GM21529 (cell line): Measurements from ENCODE around the gene FCRL4.

Experiments
- ATAC-seq: cut with Tn5 transposase; IDR thresholded peaks from one replicate; pipeline ENCODE4 v1.9.1; 2021; ENCODE audit not compliant: unreplicated experiment

The FCRL4 gene

DNA sequence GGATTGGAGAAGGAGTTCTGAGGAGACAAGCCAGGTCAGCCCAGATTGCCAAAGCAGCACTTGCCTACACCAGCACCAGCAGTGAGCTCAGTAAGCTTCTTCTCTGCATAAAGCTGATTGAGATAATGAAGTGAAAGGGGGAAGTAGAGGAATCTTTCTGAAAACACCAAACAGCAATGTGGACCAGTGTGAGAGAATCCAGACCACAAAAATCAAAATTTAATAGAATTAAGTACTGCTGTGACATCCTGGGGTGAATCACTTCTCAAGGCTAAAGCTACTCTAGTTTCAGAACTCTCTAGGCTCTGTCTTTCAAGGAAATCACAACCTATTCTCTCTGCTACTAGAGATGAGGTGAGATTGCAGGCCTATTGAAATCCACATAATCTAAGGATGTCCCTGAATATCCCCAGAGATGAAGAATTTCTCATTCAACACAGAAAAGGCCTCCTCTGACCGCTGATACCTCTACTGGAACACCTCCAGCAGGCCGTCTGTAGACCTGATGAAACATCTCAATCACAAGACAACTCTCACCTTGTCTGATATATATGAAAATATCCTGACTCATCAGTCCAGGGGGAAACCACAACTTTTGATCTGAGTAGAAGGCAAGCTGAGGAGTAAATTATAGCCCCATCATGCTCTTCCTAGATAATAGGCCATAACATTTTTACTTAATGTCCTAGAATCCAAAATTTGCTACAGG lies at the start of gene FCRL4:
Gene FCRL4 (minus strand): TSS at position 127 of the 709 bp plus-strand sequence. CDS start 141 bp downstream, outside the sequence.
- ATAC-seq, result peak; percentile 54

DNA sequence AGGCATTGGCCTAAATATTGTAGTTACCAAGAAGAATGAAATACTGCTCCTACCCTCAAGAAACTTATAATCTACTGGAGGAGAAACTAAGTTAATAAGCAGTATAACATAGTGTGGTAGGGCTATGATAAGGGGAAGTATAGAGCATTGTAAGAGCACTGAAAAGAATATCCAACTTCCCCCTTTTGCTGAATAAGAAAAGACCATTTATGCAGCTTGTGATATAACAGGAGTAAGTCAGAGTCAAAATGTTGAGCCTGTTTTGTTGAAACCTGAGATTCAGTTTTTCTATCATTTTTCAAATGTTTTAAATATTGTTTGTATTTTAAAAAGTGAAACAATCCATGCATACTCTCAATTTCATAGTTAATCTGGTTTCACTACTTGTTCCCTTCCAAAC lies 48.3 kb upstream of the FCRL4 start:
- no peak for ATAC-seq

DNA sequence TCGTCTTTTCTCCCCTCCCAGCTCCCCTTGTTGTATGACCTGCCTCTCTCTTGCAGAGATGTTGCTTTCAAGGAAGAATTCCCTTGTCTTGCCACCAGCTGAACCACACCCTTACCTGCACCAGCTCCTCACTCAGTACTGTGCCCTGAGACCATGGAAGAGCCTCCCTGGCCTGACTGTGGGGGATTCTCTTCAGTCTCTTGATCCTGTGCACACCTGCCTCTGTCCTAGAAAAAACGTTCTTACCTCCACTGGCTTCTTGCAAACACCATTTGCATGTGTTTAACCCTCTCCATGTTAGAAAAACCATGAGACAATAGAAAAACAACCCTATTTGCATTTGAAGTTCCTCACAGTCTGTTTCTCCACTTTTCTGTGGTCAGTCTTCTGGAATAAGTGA lies 43.3 kb upstream of the FCRL4 start:
- ATAC-seq, result no peak

DNA sequence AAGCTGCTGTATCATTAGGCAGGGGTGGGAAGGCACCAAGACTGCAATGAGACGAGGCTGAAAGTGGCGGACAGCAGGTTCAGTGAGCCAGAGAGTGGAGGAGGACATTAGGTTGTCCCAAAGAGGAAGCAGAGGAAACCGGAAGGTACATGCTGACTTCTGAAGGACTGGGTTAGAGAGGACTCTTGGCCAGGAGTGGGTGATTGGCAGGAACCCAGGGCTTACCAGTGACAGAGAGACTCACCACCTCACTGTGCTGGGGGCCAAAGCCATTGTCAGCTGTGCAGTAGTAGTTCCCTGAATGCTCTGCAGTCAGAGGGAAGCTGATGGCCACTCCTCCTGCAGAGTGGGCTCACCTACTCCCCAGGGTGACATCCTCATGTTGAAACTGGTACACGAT lies 41.9 kb upstream of the FCRL4 start:
- no peak for ATAC-seq

DNA sequence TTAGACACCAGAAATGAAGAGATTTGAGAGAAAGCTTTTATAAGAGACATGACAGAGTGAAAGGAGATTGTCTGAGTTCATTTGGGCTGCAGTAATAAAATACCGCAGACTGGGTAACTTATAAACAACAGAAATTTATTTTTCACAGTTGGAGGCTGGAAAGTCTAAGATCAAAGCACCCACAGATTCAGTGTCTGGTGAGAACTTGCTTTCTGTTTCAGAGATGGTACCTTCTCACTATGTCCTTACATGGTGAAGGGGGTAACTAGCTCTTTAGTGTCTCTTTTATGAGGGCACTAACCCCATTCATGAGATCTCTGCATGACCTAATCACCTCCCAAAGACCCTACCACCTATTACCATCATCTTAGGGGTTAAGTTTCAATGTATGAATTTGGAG lies 30.9 kb upstream of the FCRL4 start:
- ATAC-seq, result no peak

DNA sequence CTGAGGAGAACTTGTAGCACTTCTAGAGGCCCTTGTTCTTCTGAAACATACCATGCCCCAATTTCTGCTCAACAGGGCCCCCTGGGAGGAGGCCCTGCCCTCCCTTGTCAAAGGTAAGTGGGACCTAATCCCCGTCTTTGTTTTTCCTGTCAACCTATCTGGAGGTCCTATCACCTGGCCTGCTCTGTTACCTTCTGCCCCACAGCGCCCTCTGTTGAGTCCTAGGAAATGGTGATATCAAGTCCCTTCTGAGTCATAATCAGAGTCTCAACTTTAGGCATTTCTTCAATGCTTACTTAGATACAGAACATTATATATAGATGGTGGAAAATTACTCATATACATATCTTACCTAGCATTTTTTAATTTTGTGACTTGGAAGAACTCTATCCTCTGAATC lies 28.2 kb upstream of the FCRL4 start:
- ATAC-seq, result peak; percentile 68

DNA sequence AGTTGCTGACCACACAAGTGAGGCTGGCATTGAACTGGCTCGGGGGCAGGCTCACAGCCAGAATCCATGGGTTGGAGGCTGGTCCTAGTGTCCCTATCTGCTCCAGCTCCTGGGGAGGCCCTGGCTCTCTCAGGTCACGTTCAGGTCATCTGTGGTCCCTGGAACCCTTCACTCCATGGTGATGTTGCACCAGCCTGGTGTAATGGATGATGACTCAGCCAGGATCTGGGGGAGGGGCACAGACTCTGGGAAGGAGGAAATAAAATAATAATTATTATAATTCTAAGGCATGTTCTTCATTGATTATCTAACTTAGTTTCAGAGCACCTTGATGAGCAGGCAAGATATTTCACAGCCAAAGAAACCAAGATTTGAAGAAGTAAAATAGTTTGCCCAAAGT lies 26.6 kb upstream of the FCRL4 start:
- ATAC-seq, result no peak

DNA sequence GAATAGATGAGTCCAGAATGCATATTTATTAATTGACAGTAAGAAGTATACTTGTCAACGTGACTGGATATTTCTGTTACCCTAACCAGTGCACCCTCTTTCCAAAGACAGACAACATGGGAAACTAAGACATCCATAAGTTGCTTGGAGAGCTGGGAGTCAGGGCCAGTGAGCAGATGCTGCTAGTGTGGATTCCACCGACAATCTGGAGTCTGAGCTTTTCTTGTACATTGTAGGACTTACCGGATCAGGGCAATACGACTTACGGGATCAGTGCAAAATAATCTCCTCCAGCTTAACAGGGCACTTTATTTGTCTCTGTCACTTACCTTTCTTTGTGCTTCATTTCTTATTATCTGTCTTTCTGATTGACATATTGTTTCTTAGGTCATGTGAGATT lies 24.6 kb upstream of the FCRL4 start:
- no peak for ATAC-seq

DNA sequence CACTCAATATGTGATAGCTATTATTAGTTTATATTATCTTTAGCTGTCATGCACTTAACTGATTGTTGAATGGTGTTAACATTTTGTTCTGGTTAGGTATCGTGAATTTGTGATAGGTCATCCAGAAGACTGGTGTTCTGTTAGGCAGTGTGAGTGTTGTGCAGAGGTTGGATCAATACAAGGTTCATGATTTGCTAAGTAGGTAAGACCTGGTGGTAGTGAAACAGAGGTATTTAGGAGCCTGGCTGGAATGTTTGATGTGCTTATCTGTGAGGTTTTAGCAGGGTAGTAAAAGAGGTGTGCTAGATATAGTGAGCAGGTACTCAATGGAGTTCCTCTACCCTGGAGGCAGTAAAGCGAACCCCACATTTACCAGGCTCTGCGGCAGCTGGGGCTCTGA lies 20.3 kb upstream of the FCRL4 start:
- no peak for ATAC-seq

DNA sequence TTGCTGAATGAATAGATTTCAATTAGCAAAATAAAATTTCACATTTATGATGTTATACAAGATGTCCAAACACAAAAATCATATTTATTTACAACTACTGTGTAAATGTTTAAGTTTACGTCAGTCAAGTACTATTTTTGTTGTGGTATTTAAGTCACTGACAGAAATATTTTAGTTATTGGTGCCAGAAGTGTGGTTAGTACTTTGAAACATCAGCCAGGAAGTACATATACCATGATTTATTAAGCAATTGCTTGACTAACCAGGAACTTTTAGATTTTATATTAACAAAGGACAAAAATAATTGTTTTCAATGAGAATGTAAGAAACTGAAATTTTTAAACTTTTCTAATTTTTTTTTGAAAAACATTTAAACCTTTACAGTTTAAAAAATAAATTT lies 2.4 kb upstream of the FCRL4 start:
- ATAC-seq, result no peak

DNA sequence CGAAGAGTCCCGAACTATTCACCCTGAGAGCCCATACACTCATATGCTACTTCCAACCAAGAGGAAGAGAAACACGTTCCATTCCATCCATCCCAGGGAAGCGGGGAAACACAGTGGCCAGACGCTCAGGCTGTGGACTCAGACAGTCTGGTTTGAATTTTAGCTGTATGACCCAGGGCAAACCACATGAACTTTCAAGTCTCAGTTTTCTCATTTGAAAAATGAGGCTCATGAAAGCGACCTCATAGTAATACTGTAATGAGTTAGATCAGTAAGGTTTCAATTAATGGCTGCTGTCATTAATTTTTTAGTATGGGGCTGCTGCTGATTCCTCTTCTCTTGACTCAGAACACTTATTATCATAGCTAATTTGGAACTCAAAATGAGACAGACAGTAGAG lies 1.5 kb downstream of the FCRL4 start:
- ATAC-seq, result peak; percentile 59

DNA sequence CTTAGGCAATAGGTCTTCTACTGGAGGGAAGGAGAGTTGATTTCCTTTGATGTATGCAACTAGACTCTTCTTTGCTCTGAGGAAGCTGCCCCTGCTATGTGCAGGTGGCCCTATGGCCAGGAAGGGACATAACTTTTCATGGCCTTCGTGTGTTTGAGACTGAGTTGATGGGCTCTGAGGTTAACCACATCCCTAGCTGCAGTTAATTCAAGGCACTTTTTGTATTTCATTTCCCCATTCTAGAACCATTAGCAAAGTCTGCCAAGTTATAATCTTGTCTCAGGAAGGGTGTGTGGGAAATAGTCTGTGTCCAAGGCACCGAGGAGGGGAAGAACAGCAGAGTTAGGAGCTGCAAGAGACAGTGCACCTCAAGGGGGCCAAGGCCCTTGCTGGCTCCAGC lies 2.5 kb downstream of the FCRL4 start:
- peak; percentile 62 for ATAC-seq

DNA sequence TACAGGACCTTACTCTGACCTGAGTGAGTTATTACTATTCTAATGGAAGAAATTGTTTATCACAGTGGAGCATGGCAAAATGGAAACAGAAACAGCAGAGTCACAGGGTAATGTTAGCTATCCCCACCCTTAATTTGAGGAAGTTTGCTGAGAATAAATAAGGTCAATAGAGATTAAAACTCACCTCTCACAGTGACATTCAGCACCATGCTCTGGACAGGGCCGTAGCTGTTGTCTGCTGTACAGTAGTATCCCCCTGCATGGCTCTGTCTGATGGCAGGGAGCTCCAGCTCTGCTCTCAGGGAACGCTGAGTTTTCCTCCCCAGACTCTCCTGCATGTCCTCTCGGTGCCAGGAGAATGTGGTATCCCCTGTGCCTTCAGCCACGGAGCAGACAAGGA lies 11.9 kb downstream of the FCRL4 start:
- ATAC-seq, result no peak

DNA sequence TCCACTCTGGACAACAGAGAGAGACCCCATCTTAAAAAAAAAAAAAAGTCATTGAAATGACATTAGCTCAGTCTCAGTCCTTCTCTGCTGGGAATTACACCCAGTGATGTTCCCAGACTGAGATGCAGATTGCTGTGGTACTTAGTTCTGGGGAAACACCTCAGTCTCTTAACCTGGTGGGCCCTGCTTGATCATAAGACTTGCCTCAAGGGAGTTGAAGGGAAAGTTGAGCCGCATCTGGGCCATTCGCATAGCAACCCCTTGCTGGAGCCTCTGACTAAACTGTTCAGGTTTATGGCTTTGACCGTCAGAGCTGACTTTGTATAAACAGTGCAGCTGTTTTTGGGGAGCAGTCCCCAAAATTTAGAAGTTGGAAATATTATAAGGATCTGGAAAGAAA lies 13.4 kb downstream of the FCRL4 start:
- ATAC-seq, result no peak

DNA sequence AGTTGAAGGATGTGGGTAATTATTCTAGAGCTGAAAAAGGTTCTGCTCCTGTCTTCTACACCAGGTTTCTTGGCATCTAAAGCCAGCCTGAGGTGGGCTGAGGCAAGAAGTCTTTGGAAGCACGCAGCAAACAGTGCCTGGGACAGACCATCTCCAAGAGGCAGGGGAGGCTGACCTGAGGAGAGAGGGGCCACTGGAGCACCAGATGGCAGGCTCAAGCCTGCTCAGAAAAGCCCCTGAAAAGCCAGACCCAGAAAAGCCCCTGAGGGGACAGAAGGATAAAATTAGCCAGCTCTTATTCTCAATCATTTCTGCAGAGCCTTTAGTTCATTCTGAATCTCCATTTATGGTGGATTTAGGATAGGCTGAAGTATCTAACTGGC lies 17.1 kb downstream of the FCRL4 start:
- ATAC-seq, result no peak

DNA sequence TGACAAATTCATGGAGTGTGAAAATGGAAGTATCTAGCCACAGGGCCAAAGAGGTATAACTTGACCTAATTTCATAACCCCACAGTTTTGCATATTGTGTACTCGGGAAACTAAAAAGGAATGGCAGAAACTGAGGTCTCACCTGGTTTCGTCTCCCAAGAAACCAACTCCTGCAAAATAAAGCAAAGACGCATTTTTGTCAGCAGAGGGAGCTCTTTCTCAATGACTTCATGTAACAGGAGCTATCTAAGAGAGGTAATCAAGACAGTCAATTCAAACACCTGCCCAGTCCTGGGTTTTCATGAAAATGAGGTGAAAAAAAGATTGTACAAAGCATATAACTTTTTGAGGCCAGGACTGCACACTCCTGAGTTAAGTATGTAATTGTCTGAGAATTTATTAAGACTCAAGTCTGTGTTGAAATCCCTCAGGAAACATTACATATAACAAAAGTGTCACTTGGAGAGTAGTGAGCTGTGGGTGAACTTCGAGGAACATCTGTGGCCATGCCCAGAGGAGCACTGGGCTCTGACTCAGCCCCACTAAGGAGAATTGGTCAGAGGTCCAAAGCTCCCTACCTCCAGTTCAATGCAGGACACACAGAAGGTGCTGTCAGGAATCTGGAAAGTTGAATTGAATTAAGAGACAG lies 17.6 kb downstream of the FCRL4 start:
- ATAC-seq, result peak; percentile 46

DNA sequence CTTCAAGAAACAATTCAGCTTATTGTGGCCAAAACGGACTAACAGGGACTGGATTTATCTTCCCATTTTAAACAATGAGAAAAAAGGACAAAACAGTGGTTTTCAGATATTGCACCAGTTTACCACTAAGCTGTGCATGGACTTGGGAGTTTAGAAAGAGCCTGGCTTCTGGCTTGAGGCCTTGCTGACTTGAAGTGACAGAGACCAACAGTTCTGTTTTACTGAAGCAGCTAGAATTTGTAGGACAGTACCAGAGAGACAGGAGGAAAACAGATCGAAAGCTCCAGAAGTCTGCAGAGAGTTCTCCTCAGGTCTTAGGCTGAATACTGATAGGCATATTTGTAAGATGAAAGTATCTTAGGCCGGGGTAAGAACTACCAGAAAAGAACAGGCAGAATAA lies 20.5 kb downstream of the FCRL4 start:
- no peak for ATAC-seq

DNA sequence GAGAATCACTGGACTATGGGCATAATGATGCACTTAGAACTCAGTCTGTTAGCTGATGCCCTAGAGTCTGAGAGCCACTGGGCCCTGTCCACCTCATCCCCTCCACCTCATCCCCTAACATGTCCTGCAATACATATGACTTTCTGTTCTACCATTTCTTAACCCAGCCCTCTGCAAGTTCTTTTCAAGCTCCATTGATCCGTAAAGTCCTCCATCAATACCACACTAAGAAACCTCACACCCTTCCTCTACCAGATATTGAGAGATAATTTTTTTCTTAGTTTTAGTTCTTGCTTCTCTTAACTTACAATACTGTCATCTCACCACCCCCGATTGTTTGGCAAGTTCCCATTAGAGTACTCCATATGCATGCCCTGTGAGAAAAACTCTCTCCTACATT lies 22.1 kb downstream of the FCRL4 start:
- peak; percentile 65 for ATAC-seq

DNA sequence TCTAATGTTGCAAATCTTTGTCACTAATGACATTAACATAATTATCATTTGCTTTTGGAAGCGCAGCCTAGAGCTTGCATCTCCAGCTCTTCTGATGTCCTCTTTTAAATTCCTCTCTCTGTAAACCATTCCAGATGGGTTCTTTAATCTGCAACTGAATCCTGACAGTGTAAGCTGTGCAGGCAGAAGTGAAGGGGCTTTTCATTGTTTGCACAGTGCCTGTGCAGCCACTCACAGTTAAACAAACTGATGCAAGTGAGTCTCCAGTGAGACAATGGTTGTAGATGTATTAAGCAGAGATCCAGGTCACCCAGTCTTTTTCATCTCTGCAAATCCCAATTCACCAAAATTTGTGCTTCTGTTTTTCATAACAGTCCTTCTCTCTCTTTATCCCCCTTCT lies 23.0 kb downstream of the FCRL4 start:
- no peak for ATAC-seq

DNA sequence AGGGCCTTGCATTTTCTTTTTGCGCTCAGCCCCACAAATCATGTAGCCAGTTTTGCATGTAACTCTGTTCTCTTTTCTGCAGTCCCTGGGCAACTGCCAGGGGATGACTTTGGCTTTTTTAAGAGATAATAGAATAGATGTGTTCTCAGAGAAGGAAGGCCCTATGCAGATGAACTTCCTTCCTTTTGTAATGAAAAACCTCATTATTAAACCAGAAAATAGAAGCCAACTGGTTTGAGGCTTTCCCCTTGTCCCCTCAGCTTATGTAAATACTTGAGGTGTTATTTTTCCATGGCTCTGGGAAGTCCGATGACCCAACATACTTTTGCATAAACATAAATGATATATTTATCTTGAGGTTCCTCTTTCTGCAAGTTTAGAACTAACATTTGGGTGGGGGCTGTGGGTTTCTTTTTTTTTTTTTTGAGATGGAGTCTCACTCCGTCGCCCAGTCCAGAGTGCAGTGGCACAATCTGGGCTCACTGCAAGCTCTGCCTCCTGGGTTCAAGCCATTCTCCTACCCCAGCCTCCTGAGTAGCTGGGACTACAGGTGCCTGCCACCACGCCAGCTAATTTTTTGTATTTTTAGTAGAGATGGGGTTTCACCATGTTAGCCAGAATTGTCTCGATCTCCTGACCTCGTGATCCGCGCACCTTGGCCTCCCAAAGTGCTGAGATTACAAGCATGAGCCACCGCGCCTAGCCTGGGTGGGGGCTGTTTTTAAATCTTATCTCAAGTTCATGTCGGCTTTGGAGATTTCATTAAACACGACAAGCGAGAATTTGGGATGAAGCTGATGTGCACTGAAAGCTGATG lies 31.2 kb downstream of the FCRL4 start:
- ATAC-seq, result no peak

DNA sequence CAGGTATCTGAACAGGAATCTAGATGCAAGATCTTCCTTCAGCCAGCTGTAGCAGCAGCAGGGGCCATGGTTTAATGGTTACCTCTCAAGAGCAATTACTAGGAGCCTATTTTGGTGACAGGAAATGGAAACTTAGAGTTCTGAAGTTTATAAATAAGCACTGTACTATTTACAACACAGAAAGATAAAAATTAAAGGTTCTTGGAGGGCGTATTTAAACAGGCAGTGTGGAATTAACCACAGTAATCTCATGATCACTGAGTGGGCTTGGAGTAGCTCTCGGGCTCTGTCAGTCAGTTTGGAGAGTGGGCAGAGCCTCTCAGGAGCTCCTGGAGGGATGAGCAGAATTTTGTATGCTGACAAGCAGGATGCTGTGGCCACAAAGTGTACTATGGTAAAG lies 35.4 kb downstream of the FCRL4 start:
- peak; percentile 83 for ATAC-seq

DNA sequence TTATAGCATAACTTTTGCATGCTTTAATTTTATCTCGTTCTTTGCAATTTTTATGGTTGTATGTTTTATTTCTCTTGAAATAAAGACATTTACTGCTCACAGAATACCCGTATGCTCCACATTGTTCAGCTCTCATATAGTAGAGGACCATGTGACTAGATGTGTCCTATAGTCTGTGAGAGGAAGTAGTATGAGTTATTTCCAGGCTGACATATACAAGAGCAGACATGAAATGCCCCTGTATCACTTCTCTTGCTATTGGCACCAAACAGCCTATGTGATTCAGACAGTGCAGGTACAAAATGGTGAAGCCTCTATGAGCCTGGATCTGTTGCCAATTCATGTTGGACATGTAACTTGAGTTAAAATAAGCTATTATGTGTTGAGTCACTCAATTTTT lies 39.8 kb downstream of the FCRL4 start:
- no peak for ATAC-seq
